M059J (cell line): ENCODE data around the gene KAT6B. TPM values are rescaled to one million over a fixed set of nuclear protein-coding genes. Genes with fewer than 3 reads are reported as not detected.
A peak's percentile ranks its signal among the peaks of the same experiment; 100 is the strongest.

Source experiments
- DNase-seq: peaks from one replicate; pipeline ENCODE4 v3.0.0-alpha.2; 2012; ENCODE audit warnings: low read depth
- total RNA-seq: library from RNA; depleted of rRNA; stranded (reverse); fragments of >200 nt; shearing (Covaris generic); gene quantifications from 2 replicates; pipeline ENCODE4 v1.2.3, GENCODE V29; 2014

KAT6B gene
- total RNA-seq, 1 experiment from 2014 or later = 5.8 TPM

GRCh38 chr10:74823791-74824183 lies 2.6 kb upstream of the KAT6B start:
- no peak for DNase-seq

DNA sequence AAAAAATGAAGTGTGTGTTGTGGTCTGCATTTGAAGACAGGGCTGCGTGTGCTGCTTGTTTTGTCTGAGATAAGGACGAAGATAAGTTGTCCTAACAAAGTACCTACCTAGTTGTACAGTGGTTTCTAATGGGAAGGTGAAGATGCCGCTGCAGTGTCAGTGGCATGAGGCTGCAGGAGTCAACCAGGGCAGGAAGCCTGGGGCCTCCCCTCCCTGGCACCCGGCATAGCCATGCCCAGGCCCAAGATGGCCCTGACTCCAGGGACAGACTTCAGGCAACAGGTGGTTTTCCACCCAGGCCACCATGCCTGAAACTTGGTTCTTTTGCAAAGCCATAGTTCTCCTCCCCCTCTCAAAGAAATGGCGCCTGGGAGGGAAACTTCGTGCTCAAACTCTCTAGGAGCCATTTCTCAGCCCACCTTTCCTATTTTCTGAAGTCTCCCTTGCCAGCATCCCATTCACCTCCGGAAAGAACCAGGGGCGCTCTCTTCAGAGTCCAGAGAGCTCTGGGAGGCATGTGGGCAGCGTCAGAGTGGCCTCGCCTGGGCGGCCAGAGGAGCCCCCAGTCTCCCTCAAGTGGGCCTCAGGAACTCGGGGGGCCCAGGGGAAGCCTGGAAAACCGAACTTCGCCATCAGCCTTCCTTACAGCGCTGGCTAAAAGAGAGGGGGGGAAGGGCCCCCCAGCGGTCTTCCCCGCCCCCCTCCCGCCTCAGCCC lies 2.1 kb upstream of the KAT6B start:
- DNase-seq = no peak

DNA sequence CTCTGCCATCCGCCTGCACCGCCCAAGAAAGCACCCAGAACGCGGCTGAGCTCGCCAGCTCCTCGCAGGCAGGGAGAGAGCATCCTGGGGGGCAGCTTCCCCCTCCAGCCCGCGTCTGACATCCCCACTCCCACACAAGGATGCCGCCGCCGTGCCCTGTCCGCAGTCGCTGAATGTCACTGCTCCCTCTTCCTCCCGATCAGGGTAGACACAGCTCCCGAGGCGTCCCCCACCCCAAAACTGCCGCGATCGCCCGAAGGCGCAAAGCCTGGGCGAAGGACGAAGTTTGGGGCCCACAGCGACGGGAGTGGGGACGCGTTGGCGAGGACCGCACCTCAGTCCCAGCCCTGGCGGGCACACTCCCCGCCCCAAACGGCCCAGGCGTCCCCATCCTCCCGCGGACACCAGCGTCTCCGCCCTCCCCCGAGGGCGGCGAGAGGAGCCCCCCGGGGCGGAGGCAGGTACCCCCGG lies 1.5 kb upstream of the KAT6B start:
- no peak for DNase-seq

DNA sequence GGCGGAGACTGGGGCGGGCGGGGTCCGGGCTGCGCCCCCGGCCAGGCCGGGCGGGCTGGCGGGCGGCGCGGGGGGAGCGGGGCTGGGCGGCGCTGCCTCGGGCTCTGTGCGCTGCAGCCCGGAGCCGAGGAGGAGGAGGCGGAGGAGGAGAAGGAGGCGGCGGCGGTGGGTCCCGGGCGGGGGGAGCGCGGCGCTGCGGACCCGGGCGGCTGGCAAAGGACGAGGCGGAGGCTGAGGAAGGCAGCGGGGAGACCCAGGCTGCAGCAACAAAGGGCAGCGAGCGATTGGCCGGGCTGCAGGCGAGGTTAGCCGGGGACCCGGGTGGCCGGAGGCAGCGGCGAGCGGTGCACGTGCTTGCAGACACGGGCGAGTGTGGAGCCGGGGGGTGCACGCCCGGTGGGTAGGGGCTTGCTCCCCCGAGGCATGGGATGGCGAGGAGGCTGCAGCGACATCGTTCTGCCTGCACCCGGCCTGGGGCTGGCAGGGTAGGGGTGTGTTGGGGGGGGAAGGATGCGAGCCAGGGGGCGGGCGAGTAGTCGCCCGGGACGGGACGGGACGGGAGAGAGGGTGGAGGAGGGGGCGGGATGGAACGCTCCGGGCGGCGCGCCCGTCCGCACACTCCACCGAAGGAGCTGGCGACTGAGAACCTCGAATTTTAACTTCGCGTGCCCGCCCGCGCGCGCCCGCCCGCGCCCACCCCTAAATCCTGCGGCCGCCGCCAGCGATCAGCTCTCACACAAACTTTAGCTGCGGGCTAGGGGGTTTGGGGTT lies 844 bp upstream of the KAT6B start:
- DNase-seq = no peak

GRCh38 chr10:74827045-74827441 lies 643 bp downstream of the KAT6B start:
- DNase-seq = no peak

GRCh38 chr10:74827694-74828093 lies 1.3 kb downstream of the KAT6B start:
- DNase-seq = no peak

- no peak for DNase-seq
Measured at GRCh38 chr10:74828946-74829345, 2.5 kb downstream of the KAT6B start.

- DNase-seq = no peak
Measured at GRCh38 chr10:74831518-74832120, 5.2 kb downstream of the KAT6B start.

GRCh38 chr10:74835963-74836362 lies 9.6 kb downstream of the KAT6B start:
- DNase-seq = no peak

GRCh38 chr10:74836877-74837276 lies 10.5 kb downstream of the KAT6B start:
- no peak for DNase-seq

DNA sequence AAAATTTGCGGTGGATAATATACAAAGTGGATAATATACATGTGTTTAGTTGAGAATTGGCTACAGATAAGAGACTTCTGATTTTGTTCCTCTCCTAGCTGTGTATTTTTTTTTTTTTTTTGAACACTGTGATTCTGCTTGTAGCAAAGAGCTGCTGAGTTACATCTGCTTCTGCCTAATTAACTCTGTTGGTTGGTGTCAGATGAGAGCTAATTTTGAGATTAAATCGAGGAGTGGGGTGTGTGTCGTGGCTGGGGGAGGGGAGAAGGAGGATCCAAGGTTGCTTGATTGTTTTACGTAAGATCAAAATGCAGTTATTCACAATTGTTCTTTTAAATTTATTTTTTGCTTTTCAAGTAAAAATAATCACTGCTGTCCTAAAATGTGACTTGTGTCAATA lies 11.3 kb downstream of the KAT6B start:
- no peak for DNase-seq

DNA sequence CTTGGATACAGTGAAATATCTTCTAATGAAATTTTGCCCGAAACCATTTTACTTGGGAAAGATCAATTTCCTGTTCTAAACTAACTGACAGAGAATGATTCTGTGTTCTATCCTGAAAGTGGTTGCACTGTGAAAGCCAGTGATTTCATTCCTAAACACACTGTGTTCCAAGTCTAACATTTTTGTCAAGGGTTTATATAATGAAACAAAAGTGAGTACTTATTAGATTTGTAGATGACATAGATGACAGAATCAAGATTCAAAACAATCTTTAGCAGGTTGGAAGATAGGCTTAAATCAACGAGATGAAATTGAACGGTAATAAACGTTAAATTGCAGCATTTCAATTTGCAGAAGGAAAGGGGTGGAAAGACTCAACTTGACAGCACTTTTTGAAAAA lies 13.3 kb downstream of the KAT6B start:
- no peak for DNase-seq

- peak; percentile 27 for DNase-seq
Measured at GRCh38 chr10:74841265-74841973, 15.0 kb downstream of the KAT6B start.

DNA sequence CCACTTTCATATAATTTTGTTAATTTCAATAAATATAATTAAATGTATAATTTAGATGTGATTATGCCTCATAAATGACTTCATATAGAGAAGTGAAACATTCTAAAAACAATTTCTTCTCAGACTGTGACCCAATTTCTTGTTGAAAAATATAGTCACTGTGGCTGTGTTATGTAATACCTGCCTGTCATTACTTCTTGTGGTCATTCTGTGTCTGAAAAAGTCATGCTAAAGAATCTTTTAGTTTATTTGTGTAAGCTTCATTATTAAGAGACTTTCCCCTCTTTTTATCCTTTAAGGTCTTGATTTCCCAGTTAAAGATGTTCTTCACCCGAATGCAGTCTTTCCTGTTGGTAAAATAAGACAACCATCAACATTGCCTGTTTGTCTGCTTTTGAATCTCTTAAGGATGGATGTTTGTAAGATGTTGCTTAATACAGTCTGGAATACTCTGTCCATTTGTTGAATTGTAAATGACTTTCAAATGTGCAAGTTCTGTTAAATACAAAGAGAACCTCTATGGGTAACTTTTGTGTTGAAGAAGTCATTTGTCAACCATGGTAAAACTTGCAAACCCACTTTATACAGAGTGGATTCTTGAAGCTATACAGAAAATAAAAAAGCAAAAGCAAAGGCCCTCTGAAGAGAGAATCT lies 16.0 kb downstream of the KAT6B start:
- no peak for DNase-seq

DNA sequence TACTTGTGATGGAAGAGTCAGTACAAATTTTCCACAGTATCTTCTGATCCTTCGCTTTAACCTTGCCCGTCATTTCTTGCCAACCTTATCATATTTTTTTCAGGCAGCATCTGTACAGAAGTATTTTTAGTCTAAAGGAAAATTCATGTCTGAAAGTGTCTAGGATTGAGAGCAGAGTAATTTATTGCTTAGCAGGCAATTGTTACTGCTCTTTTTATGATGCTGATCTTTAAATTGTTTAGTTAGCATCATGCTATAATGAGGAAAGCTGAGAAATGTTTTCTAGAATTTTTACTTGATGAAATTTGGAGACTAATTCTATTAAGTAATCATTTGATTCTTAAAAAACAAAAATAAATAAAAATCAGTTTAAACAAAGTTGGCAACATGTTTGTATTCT lies 20.6 kb downstream of the KAT6B start:
- DNase-seq = no peak

DNA sequence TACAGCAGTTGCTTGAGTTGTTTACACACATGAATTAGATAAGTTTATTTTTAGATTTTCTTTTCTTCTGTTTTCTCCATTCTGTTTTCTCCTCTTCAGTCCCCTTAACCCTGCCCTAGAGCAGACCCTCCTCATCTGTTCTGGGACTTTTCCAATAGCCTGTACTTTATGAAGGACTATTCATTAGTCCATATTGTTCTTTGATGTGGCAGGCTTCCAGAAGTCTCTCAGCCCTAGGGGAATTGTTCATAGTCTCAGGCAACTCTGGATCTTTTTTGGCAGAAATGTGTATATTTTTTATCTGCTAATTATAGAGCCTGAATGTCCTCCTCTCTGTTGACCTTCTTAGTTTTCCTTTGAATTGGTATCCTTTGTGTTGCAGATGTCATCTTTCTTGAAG lies 25.4 kb downstream of the KAT6B start:
- DNase-seq = no peak

DNA sequence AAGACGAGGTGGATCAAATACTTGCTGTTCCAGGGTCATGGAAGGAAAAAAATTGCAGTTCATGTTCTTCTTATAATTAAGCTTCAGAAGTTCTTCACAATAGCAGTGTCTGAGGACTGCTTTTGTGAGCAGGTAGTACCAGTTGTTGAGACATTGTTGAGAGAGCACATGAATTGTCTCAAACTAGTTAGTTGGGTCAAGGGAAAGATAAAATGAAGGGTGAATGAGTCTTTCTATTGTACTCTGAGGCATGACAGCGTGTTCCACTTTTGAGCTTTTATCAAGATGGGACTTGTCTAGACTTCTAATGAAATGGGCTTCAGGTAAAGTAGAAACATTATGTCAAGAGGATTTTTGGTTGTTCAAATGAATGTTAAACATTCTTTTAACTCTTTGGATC lies 26.0 kb downstream of the KAT6B start:
- DNase-seq = no peak

GRCh38 chr10:74854610-74855009 lies 28.2 kb downstream of the KAT6B start:
- DNase-seq = no peak

DNA sequence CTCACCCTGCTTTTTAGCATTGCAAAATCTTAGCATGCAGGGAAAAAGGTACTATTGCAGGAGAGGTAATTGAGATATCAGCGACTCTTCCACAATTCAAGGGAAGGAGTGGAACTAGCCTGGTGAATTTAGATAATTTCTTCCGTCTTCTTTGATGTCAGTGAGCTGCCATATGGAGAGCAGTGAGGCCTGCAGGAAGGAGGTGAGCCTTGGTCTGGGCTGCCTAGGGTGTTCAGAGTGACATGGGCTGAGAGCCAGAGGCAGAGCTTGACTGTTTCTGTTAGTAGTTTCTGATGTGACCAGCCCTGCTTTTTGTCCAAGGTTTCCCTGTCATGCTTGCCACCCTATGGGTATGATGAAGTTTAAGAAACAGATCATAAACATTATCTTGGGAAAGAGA lies 28.6 kb downstream of the KAT6B start:
- no peak for DNase-seq

DNA sequence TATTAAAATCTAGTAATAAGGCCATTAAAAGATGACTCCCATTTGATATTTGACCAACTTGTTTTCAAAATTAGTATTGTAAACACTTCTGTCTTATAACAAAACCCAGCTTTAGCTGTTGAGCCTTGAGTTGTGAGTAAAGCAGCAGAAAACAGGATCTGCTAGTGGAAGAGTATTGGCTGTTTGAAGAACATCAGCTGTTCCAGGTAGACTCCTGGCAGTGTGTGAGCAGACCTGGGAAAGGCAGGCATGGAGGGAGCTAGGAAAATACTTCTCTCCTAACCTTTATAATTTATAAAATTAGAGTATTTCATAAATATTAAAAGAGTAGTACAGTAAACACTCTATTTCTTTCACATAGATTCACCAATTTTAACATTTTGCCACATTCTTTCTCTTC lies 29.0 kb downstream of the KAT6B start:
- no peak for DNase-seq

DNA sequence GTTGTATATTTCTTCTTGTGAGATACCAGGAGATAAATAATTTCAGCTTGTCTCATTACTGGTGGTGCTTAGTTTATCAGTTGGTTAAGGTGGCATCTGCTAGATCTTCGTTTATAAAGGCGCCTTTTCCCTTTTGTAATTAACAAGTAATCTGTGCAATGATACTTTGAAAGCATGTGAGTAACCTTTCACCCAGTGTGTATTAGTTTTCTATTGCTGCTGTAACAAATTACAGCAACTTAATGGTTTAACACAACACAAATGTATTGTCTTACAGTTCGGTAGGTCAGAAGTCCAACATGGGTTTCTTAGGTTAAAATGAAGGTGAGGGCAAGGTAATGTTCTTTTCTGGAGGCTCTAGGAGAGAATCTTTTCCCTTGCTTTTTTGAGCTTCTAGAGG lies 30.5 kb downstream of the KAT6B start:
- DNase-seq = no peak

DNA sequence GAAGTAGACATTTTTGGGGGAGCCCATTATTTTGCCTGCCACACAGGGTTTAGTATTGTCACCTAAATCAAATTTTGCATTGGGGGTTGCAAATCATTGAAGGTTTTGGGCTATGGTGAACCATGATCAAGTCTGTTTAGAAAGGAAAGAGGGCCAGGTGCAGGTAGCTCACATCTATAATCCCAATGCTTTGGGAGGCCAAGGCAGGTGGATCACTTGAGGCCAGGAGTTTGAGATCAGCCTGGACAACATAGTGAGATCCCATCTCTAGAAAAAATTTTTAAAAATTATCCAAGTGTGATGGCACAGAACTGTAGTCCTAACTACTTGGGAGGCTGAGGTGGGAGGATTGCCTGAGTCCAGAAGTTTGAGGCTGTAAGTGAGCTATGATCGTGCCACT lies 31.2 kb downstream of the KAT6B start:
- no peak for DNase-seq
